Naive thymus-derived CD8-positive, alpha-beta T cell (primary cell): Measurements from ENCODE around the gene IFFO2. TPM values are rescaled to one million over a fixed set of nuclear protein-coding genes. Genes with fewer than 3 reads are reported as not detected.

Experiments used
- ATAC-seq, 2 donors: fragments of 150-1000 bp; cut with Tn5 transposase in 1 of 2; sonication (Bioruptor Pico), chemical (Tn5 transposase) in 1 of 2; 1 replicate in 1 of 2; 2 replicates in 1 of 2; pipeline ENCODE4 v1.10.0; 2021; ENCODE audit warnings: mild to moderate bottlenecking in 2 of 2, moderate library complexity in 2 of 2
- POLR2A ChIA-PET: fragments of 350-600 bp; sonication (Branson Sonifier 250); formaldehyde crosslinking; loops from one replicate; lab custom pipeline; 2021; ENCODE audit warnings: antibody characterized with exemption; lab: Charles Lee
- DNase-seq, 10 donors: peaks; one replicate each; pipeline versions ENCODE4 v3.0.0 to v3.0.0-alpha.2; 2020 to 2022
- H3K27ac Mint-ChIP-seq, 10 donors: one replicate each; pipeline ENCODE4 v1.8.0; 2020 to 2022; ENCODE audit warnings: mild to moderate bottlenecking in 10 of 10, mixed read lengths in 10 of 10, moderate library complexity in 4 of 10, inconsistent platforms in 1 of 10
- H3K27me3 Mint-ChIP-seq, 5 donors: one replicate each; pipeline ENCODE4 v1.8.0; 2021 to 2022; ENCODE audit warnings: mixed read lengths in 5 of 5
- H3K36me3 Mint-ChIP-seq, 3 donors: one replicate each; pipeline ENCODE4 v1.8.0; 2020 to 2022; ENCODE audit warnings: mixed read lengths in 3 of 3, mild to moderate bottlenecking in 2 of 3, inconsistent platforms in 1 of 3
- H3K4me1 Mint-ChIP-seq, 4 donors: one replicate each; pipeline ENCODE4 v1.8.0; 2021 to 2022; ENCODE audit warnings: mixed read lengths in 4 of 4
- H3K4me3 Mint-ChIP-seq, 10 donors: one replicate each; pipeline ENCODE4 v1.8.0; 2020 to 2022; ENCODE audit warnings: mild to moderate bottlenecking in 10 of 10, mixed read lengths in 10 of 10, moderate library complexity in 6 of 10, inconsistent platforms in 1 of 10
- H3K9me3 Mint-ChIP-seq, 9 donors: one replicate each; pipeline ENCODE4 v1.8.0; 2020 to 2022; ENCODE audit warnings: mixed read lengths in 9 of 9, mild to moderate bottlenecking in 3 of 9, inconsistent platforms in 1 of 9, moderate library complexity in 1 of 9
- polyA plus RNA-seq, 3 donors: library from polyadenylated mRNA; unstranded; fragments of 300-500 nt; fragmentation: Illumina TruSeq; gene quantifications; one replicate each; pipeline ENCODE4 v1.2.3, GENCODE V29; 2021
- total RNA-seq, 8 experiments: library from RNA in 2 of 8; stranded (reverse) in 2 of 8; gene quantifications; one replicate each; pipeline ENCODE4 v1.2.3 and lab custom pipeline; 2021 to 2026

IFFO2 gene
- total and polyA plus RNA-seq, 5 experiments from 2014 or later = 1.6 to 30.7 (median 4.4) TPM

DNA sequence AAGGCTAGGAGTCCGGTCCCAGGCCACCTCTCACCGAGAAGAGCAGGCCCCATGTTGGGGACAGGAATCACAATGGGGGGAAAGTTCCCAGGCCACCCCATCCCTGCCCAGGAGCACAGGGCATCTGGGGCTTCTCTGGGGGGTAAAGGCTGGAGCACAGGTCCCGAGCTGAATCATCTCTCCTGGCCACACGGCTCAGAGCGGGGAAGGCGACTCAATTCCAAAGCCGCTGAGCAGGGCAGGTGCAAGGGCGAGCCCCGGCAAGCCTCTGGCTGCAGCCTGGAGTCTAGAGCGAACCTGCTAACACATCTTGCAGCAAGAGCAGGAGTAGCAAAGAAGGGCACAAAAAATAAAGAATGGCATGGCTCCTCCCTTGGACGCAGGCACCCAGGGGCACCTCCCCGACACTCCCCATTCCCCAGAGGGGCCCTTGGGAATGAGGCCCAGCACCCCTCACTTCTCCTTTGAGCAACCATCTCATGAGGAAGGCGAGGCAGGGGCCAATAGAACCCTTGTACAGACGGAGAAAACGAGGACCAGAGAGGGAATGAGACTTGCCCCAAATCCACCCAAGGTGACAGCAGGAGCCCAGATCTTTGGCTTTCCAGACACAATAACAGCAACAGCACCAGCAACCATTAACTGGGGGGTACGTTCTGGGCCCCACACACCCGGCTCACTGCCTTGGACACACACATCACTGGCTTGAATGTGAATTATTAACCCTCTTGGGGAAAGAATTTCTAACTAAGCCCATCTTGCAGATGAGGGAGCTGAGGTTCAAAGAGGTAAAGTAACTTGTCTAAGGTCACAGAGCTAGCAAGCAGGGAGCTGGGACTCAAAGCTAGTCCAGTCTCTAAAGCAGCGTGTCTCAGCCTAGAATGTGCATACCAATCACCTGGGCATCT, 33.4 kb downstream of the IFFO2 start:
- Mint-ChIP-seq H3K4me1 (peaks cover 21 to 64% (median 56%) of the 10 kb centered on the region in 4 donors), H3K4me3 (peak overlapping the region in 9 of 10 donors; percentile 0 to 76 (median 51)), H3K27ac (peak overlapping the region in 8 of 10 donors; percentile 16 to 86 (median 72)), H3K9me3 (peaks cover 0 to 1% (median 0%) of the 10 kb centered on the region in 9 donors), H3K27me3 (no peaks in the 10 kb centered on the region), H3K36me3 (peaks cover 0 to 22% (median 0%) of the 10 kb centered on the region in 3 donors)
- ATAC-seq = no peak
- DNase-seq = no peak
- POLR2A ChIA-PET = interaction anchor here (0.9 to 14.2 kb wide), 4 partner anchors 9 to 151 kb away, joined by 3 to 430 read pairs (median 4); partner anchors contain the start of gene IFFO2

DNA sequence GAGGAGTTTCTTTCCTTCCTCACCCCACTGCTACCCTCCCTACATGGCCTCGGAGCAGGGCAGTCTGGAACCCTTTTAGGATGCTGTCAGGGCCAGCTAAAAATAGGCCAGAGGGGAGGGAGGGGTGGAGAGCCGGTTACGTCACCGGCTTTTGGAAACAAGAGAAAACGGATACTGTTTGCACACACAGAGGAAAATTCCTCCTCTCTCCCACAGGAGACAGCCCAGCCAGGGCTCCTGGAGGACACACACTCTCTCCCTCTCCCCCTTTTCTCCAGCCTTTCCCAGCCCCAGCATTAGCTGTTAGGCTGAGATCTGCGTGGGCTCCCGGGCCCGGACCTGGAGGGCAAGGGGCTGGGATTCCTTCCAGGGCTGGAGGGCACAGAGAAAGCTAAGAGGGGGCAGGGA, 34.2 kb downstream of the IFFO2 start:
- DNase-seq = no peak
- POLR2A ChIA-PET = interaction anchor here (1.3 to 14.2 kb wide), 2 partner anchors 25 to 41 kb away, joined by 3 to 430 read pairs; partner anchors contain the start of gene IFFO2
- H3K27me3 Mint-ChIP-seq = no peaks in the 10 kb centered on the region
- peaks cover 0 to 27% (median 0%) of the 10 kb centered on the region in 3 donors for H3K36me3 Mint-ChIP-seq
- peaks cover 0 to 1% (median 0%) of the 10 kb centered on the region in 9 donors for H3K9me3 Mint-ChIP-seq
- no peak for ATAC-seq
- peak overlapping the region in 1 of 10 donors; percentile 22 for H3K4me3 Mint-ChIP-seq
- peaks cover 21 to 58% (median 49%) of the 10 kb centered on the region in 4 donors for H3K4me1 Mint-ChIP-seq
- H3K27ac Mint-ChIP-seq = peak overlapping the region in 1 of 10 donors; percentile 71

DNA sequence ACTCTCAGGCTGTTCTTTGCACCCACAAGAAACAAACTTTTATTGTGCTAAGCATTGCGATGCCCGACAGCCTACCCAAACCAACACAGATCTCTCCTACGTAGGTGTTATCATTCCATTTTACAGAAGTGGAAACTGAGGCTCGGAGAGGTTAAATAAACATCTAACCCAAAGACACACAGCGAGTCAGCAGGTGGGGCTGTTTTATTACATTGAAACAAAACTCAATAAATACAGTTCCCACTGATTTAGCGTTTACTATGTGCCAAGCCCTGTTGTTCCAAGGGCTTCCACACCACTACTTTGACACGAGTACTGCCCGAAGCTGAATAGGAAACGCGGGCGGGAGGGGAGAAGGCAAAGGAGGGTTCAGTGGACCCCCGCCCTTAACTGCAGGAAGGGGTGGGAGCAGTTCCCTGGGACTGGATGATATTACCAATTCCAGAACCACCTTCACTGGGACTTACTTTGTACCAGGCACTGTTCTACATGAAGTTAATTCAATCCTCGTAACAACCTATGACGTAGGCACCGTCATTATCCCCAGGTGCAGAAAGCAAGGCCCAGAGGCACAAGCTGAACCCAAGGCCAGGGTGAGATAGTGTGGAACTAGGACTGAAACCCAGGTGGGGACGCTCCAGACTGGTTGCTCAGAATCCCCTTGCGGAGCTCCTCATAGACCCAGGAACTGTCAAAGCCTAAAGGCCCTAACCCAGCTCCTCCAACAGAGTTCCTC, 34.8 kb downstream of the IFFO2 start:
- Mint-ChIP-seq H3K9me3 (no peaks in the 10 kb centered on the region), H3K36me3 (peaks cover 0 to 30% (median 0%) of the 10 kb centered on the region in 3 donors), H3K27ac (peak overlapping the region in 4 of 10 donors; percentile 47 to 71 (median 58)), H3K4me3 (no peak overlapping the region), H3K27me3 (no peaks in the 10 kb centered on the region), H3K4me1 (peaks cover 21 to 56% (median 43%) of the 10 kb centered on the region in 4 donors)
- DNase-seq (no peak), ATAC-seq (no peak)
- POLR2A ChIA-PET = interaction anchor here (1.3 to 14.2 kb wide), 2 partner anchors 26 to 42 kb away, joined by 3 to 430 read pairs; partner anchors contain the start of gene IFFO2

DNA sequence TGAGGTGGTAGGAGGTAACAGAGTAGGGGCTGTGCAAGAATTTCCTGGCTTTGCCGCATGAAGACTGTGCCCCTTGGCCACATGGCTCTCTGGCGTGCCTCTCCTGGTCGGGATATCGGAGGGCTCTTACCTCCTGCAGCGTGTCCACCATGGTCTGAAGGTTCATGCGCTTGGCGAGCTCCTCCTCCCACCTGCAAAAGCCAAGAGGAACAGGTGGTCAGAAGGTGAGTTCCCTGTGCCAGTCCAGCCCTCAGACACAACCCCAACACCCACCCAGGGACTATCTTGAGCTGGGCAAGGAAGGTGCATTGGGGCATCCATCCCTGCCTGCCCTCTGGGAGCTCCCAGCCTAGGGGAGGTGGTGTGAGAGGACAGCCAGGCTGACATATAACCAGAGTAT, 35.5 kb downstream of the IFFO2 start:
- ATAC-seq = no peak
- POLR2A ChIA-PET = interaction anchor here (14.2 kb wide), 1 partner anchor 26 kb away, joined by 430 read pairs; the partner anchor contains the start of gene IFFO2
- no peak for DNase-seq
- peaks cover 0 to 38% (median 0%) of the 10 kb centered on the region in 3 donors for H3K36me3 Mint-ChIP-seq
- H3K27me3 Mint-ChIP-seq = no peaks in the 10 kb centered on the region
- H3K4me3 Mint-ChIP-seq = no peak overlapping the region
- no peak overlapping the region for H3K27ac Mint-ChIP-seq
- H3K9me3 Mint-ChIP-seq = no peaks in the 10 kb centered on the region
- peaks cover 20 to 49% (median 39%) of the 10 kb centered on the region in 4 donors for H3K4me1 Mint-ChIP-seq

DNA sequence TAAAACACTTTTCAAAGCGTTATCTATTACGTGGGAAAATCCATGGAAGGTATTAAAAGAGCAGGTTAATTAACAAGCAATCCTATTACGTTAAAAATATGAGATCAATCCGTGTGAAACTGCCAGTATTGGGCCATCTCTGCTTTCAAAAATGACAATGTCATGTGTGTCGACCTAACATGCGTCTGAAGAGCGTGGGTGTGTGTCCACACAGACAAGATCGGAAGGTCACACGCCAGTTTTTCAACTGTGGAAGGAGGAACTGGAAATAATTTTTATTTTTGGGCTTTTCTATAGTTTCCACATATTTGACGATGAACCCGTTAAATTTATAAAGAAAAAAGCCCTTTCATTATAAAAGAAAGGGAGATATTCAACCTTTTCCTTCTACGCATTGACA, 36.5 kb downstream of the IFFO2 start:
- ATAC-seq = no peak
- peaks cover 0 to 44% (median 0%) of the 10 kb centered on the region in 3 donors for H3K36me3 Mint-ChIP-seq
- no peaks in the 10 kb centered on the region for H3K27me3 Mint-ChIP-seq
- H3K4me3 Mint-ChIP-seq = no peak overlapping the region
- POLR2A ChIA-PET = no interaction called here
- H3K9me3 Mint-ChIP-seq = no peaks in the 10 kb centered on the region
- peaks cover 15 to 44% (median 32%) of the 10 kb centered on the region in 4 donors for H3K4me1 Mint-ChIP-seq
- H3K27ac Mint-ChIP-seq = no peak overlapping the region
- DNase-seq = no peak

DNA sequence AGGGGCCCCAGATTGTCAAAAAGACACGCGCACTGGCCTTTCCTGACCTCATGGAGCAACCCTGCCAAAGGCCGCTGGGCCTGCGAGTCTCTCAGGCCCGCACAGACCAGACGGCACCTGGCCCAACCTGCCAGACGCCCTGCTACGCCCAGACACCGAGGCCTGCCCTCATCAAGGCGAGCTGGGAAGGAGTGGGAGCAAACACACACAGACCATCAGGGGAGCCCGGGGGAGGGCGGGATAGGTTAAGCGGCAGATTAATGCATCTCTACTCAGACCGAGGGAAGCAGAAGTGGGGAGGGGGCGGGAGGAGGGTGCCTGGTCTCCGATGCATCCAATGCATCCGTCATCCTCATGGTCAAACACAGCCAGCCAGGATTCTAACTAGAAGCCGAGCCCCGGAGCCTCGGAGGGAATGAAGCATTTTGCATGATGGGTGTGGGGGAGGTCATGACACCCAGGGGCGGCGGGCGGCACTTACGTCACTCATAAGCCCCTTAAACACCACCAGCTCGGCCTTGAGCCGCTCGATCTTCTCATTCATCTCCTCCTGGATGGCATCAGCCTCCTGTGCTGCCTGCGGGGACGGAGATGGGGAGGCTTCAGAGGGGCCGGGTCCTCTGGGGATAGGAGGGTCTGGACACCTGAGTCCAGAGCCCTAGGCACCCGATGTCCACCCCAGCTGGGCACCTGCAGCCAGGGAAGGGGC, 37.1 kb downstream of the IFFO2 start:
- DNase-seq = no peak
- no peaks in the 10 kb centered on the region for H3K27me3 Mint-ChIP-seq
- H3K36me3 Mint-ChIP-seq = peaks cover 0 to 50% (median 0%) of the 10 kb centered on the region in 3 donors

DNA sequence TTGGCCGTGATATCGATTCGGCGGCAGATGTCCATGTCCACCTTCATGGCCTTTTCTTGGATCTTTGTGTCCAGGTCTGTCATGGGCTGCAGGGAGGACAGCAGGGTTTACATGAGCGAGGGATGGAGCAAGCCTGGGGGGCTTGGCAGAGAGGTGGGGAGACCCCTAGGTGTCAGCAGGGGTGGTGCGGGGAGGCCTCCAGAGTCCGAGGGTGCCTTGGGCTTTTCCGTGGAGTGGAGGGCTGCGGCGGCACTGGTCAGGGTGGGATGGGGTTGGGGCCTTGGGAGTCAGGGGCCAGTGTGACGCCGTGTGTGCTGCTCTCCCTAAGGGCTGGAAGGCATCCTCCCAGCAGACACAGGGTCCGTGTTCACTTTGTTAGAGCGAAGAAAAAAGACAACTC, 38.1 kb downstream of the IFFO2 start:
- Mint-ChIP-seq H3K4me1 (peaks cover 9 to 35% (median 18%) of the 10 kb centered on the region in 4 donors), H3K27ac (peak overlapping the region in 2 of 10 donors; percentile 53 to 68), H3K27me3 (no peaks in the 10 kb centered on the region), H3K9me3 (no peaks in the 10 kb centered on the region), H3K36me3 (peaks cover 0 to 53% (median 0%) of the 10 kb centered on the region in 3 donors), H3K4me3 (no peak overlapping the region)
- POLR2A ChIA-PET = no interaction called here
- no peak for DNase-seq
- ATAC-seq = no peak

More for the DNA sequence above, 37.1 kb downstream of the IFFO2 start:
- POLR2A ChIA-PET = no interaction called here
- Mint-ChIP-seq H3K27ac (peak overlapping the region in 1 of 10 donors; percentile 68), H3K4me1 (peaks cover 14 to 38% (median 26%) of the 10 kb centered on the region in 4 donors), H3K4me3 (no peak overlapping the region), H3K9me3 (no peaks in the 10 kb centered on the region)
- no peak for ATAC-seq

DNA sequence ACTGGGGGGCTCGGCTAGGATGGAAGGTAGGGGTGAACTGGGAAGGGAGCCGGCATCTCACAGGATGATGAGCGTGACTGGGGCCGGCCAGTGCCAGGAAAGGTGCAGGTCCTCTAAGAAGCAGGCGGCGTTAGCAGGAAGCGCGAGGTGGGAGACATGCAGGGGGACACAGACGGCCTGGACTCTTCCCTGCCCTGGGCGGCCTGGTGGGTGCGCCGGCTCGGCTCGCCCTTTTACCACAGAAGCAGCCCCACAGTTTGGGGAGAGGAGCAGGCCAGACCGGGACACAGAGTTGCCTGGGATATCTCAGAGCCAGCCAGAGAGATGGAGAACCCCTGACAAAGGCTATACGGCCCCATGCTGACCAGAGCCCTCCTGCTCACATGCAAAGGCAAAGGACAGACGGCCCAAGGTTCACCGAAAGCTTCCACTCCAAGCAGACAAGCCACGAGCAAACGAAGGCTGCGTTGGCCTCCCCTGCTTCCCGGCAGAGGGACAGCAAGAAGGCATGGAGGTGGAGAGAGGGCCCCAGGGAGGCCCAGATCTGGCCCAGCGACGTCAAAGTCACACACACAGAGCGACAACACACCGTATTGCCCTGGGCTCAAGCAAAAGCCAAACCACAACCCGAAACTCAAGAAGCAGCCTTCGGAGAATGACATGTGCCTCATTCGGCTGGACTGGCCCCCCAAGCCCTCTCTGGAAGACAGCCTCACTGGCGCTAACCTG, 39.2 kb downstream of the IFFO2 start:
- Mint-ChIP-seq H3K4me1 (peaks cover 10 to 28% (median 12%) of the 10 kb centered on the region in 4 donors), H3K27ac (peak overlapping the region in 2 of 10 donors; percentile 25 to 69), H3K9me3 (no peaks in the 10 kb centered on the region), H3K27me3 (no peaks in the 10 kb centered on the region), H3K4me3 (no peak overlapping the region), H3K36me3 (peaks cover 0 to 61% (median 0%) of the 10 kb centered on the region in 3 donors)
- POLR2A ChIA-PET = interaction anchor here (4.8 kb wide), 1 partner anchor 10 kb away, joined by 28 read pairs; no protein-coding TSS in a partner anchor
- DNase-seq (no peak), ATAC-seq (no peak)

DNA sequence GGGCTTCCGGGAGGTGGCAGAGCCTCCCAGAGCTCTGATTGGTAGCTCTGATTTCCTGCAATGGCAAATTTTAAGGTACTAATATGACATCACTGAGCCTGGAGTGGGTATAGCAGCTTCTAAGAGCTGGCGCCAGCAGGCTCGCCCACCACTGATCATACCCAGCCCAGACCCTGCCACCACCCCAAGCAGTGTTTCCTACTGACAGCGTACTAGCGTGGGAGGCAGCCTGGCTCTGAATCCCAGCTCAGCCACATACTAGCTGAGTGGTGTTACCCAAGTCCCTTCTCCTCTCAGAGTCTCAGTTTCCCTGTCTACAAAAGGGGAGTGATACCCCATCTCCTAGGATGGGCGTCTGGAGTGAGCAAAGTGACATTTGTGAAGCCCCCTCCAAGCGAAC, 41.1 kb downstream of the IFFO2 start:
- peaks cover 8 to 19% (median 11%) of the 10 kb centered on the region in 4 donors for H3K4me1 Mint-ChIP-seq
- POLR2A ChIA-PET = interaction anchor here (1.0 to 4.8 kb wide), 3 partner anchors 12 to 41 kb away, joined by 3 to 28 read pairs (median 8); partner anchors contain the start of gene IFFO2
- H3K36me3 Mint-ChIP-seq = peaks cover 0 to 72% (median 2%) of the 10 kb centered on the region in 3 donors
- DNase-seq (no peak), ATAC-seq (no peak)
- no peaks in the 10 kb centered on the region for H3K9me3 Mint-ChIP-seq
- no peak overlapping the region for H3K4me3 Mint-ChIP-seq
- H3K27ac Mint-ChIP-seq = peak overlapping the region in 2 of 10 donors; percentile 33 to 58
- H3K27me3 Mint-ChIP-seq = no peaks in the 10 kb centered on the region

DNA sequence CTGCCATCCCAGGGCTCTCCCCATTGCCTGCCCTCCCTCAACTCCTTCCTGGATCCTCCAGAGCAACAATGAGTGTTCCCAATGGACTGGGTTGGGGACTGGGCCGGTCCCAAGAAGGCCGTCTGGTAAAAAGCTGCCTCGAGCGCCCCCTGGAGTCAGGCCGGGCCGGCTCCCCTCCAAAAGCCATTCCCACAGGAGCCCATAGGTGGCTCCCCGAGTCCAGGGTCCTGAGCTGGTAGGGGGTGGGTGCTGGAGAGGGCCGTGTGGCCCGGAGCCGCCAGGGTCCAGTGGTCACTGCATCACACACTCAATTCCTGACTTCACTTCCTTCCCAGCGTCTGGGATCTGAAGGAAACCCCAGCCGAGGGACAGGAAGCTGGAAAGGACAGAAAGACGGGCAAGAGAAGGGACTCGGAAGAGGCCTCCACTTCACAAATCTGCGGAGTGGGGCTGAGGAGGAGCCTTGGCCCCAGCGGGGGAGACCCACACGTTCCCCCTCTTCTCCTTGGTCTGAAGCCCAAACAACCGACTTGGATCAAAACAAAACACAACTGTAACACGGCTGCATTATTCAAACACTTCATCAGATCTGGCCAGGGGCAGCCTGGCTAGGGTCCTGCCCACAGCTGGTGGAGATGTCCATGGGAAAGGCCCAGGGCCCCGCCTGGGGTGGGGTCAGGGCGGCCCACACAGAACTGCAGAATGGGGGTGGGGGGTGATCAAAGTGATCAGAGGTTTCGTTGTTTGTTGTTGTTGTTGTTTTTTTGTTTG, 43.2 kb downstream of the IFFO2 start:
- Mint-ChIP-seq H3K9me3 (no peaks in the 10 kb centered on the region), H3K27ac (peak overlapping the region in 5 of 10 donors; percentile 48 to 91 (median 78)), H3K36me3 (peaks cover 0 to 79% (median 4%) of the 10 kb centered on the region in 3 donors), H3K4me3 (no peak overlapping the region), H3K4me1 (peaks cover 9 to 18% (median 14%) of the 10 kb centered on the region in 4 donors), H3K27me3 (no peaks in the 10 kb centered on the region)
- ATAC-seq (peak; percentile 82 to 87), DNase-seq (peak; percentile 49 to 84 (median 67))
- POLR2A ChIA-PET = interaction anchor here (0.9 to 4.8 kb wide), 7 partner anchors 10 to 188 kb away, joined by 3 to 28 read pairs (median 4); partner anchors contain the start of gene IFFO2
